Measurements from ENCODE around the gene GUCY1A1. TPM values are rescaled to one million over a fixed set of nuclear protein-coding genes. Genes with fewer than 3 reads are reported as not detected.

Gene GUCY1A1
- total and polyA plus RNA-seq, 10 donors, result 2.0 to 44.9 (median 23.1) TPM

GRCh38 chr4:155712846-155713245 is 46.2 kb downstream of the GUCY1A1 start:
- Histone ChIP-seq H3K9me3 (no peaks in the 10 kb centered on the region), H3K27me3 (replicated peaks in 1 of 7) (no peaks in the 10 kb centered on the region), H3K36me3 (peaks cover 0 to 4% (median 0%) of the 10 kb centered on the region in 6 donors), H3K4me1 (peaks cover 0 to 9% (median 2%) of the 10 kb centered on the region in 6 donors), H3K27ac (no peak overlapping the region), H3K4me3 (no peak overlapping the region)
- intact Hi-C loops (cut with DNase I; ENCODE audit: low total_unique reads), result no loop called here
- no peak for DNase-seq
- WGBS, 5 donors, result 30 to 57% (median 46%) methylated on average over 3 of the region's 3 CpGs
- TF ChIP-seq POLR2AphosphoS5 (IDR thresholded peaks at IDR 0.05) (no peak), POLR2A (IDR thresholded peaks at IDR 0.05) (no peak), CTCF (IDR thresholded peaks at IDR 0.05 in 8 of 11, conservative IDR thresholded peaks at IDR 0.05 in 3 of 11) (no peak)

GRCh38 chr4:155713911-155714310 is 47.3 kb downstream of the GUCY1A1 start:
- intact Hi-C loops (cut with DNase I; ENCODE audit: low total_unique reads), result no loop called here
- Histone ChIP-seq H3K9me3 (no peaks in the 10 kb centered on the region), H3K4me3 (no peak overlapping the region), H3K36me3 (peaks cover 0 to 4% (median 0%) of the 10 kb centered on the region in 6 donors), H3K27me3 (replicated peaks in 1 of 7) (no peaks in the 10 kb centered on the region), H3K27ac (no peak overlapping the region), H3K4me1 (peaks cover 0 to 9% (median 2%) of the 10 kb centered on the region in 6 donors)
- 57 to 85% (median 64%) methylated on average over 1 of the region's 1 CpG for WGBS, 5 donors
- DNase-seq, result no peak
- TF ChIP-seq POLR2AphosphoS5 (IDR thresholded peaks at IDR 0.05), result no peak
- TF ChIP-seq CTCF (IDR thresholded peaks at IDR 0.05 in 8 of 11, conservative IDR thresholded peaks at IDR 0.05 in 3 of 11), result no peak
- TF ChIP-seq POLR2A (IDR thresholded peaks at IDR 0.05), result no peak

- intact Hi-C loops (cut with DNase I; ENCODE audit: low total_unique reads), result no loop called here
- Histone ChIP-seq H3K36me3 (no peaks in the 10 kb centered on the region), H3K9me3 (no peaks in the 10 kb centered on the region), H3K27ac (no peak overlapping the region), H3K27me3 (replicated peaks in 1 of 7) (no peaks in the 10 kb centered on the region), H3K4me1 (no peaks in the 10 kb centered on the region), H3K4me3 (no peak overlapping the region)
- TF ChIP-seq POLR2AphosphoS5 (IDR thresholded peaks at IDR 0.05), result no peak
- TF ChIP-seq POLR2A (IDR thresholded peaks at IDR 0.05), result no peak
- no peak for TF ChIP-seq CTCF (IDR thresholded peaks at IDR 0.05 in 8 of 11, conservative IDR thresholded peaks at IDR 0.05 in 3 of 11)
- WGBS, 5 donors, result 50 to 67% (median 59%) methylated on average over 1 of the region's 1 CpG
- DNase-seq, result no peak
Observed at GRCh38 chr4:155722336-155722735, 55.7 kb downstream of the GUCY1A1 start.

GRCh38 chr4:155722816-155723499 is 56.3 kb downstream of the GUCY1A1 start:
- WGBS, 5 donors, result 87 to 97% (median 89%) methylated on average over 7 of the region's 7 CpGs
- H3K36me3 ChIP-seq, result no peaks in the 10 kb centered on the region

More at GRCh38 chr4:155722816-155723499, 56.3 kb downstream of the GUCY1A1 start:
- Histone ChIP-seq H3K9me3 (no peaks in the 10 kb centered on the region), H3K4me1 (no peaks in the 10 kb centered on the region), H3K27ac (no peak overlapping the region), H3K27me3 (replicated peaks in 1 of 7) (no peaks in the 10 kb centered on the region), H3K4me3 (no peak overlapping the region)
- TF ChIP-seq POLR2A (IDR thresholded peaks at IDR 0.05), result no peak
- no peak for TF ChIP-seq CTCF (IDR thresholded peaks at IDR 0.05 in 8 of 11, conservative IDR thresholded peaks at IDR 0.05 in 3 of 11)
- no peak for TF ChIP-seq POLR2AphosphoS5 (IDR thresholded peaks at IDR 0.05)
- no peak for DNase-seq
- intact Hi-C loops (cut with DNase I; ENCODE audit: low total_unique reads), result no loop called here

All from spleen (tissue), 11 donors.